Measurements from ENCODE around the gene ZNF865. TPM values are rescaled to one million over a fixed set of nuclear protein-coding genes. Genes with fewer than 3 reads are reported as not detected.

The ZNF865 gene
- total RNA-seq, 2 donors from 2014 or later, result 11.2 to 11.4 TPM

- DNase-seq (ENCODE audit: low spot score), result peak; percentile 91
- Histone ChIP-seq H3K4me1 (peaks cover 0 to 29% of the 10 kb centered on the region in 2 donors), H3K9me3 (no peaks in the 10 kb centered on the region), H3K27ac (no peak overlapping the region), H3K4me3 (peak overlapping the region; percentile 18 to 48), H3K36me3 (peaks cover 6% of the 10 kb centered on the region), H3K27me3 (no peaks in the 10 kb centered on the region)
- TF ChIP-seq, protein P1, sequence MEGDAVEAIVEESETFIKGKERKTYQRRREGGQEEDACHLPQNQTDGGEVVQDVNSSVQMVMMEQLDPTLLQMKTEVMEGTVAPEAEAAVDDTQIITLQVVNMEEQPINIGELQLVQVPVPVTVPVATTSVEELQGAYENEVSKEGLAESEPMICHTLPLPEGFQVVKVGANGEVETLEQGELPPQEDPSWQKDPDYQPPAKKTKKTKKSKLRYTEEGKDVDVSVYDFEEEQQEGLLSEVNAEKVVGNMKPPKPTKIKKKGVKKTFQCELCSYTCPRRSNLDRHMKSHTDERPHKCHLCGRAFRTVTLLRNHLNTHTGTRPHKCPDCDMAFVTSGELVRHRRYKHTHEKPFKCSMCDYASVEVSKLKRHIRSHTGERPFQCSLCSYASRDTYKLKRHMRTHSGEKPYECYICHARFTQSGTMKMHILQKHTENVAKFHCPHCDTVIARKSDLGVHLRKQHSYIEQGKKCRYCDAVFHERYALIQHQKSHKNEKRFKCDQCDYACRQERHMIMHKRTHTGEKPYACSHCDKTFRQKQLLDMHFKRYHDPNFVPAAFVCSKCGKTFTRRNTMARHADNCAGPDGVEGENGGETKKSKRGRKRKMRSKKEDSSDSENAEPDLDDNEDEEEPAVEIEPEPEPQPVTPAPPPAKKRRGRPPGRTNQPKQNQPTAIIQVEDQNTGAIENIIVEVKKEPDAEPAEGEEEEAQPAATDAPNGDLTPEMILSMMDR (IDR thresholded peaks at IDR 0.05), result no peak
Measured at GRCh38 chr19:55586976-55587668, 18.3 kb upstream of the ZNF865 start.

GRCh38 chr19:55588738-55589137 lies 16.7 kb upstream of the ZNF865 start:
- TF ChIP-seq, protein P1 (IDR thresholded peaks at IDR 0.05), result no peak
- no peaks in the 10 kb centered on the region for H3K27me3 ChIP-seq
- peaks cover 9% of the 10 kb centered on the region for H3K36me3 ChIP-seq
- H3K4me1 ChIP-seq, result peaks cover 0 to 29% of the 10 kb centered on the region in 2 donors
- no peaks in the 10 kb centered on the region for H3K9me3 ChIP-seq
- H3K4me3 ChIP-seq, result no peak overlapping the region
- H3K27ac ChIP-seq, result no peak overlapping the region
- no peak for DNase-seq (ENCODE audit: low spot score)

DNA sequence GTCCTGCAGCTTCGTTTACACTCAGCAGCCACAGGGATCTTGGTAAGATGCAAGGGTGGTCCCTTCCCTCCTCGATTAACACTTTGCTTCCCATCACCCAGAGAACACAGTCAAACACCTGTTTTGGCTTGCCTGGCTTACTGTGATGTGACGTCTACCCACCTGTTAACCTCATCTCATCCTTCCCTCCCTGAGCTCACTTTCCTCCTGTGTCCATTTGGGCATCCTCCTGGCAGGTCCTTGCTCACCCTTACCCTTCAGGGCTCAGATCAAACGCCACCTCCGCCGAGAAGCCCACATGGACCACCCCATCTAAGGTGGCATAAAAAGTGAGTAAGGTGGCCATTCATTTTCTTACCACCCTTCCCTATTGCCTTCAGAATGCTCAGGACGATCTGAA lies 15.3 kb upstream of the ZNF865 start:
- peaks cover 10% of the 10 kb centered on the region for H3K36me3 ChIP-seq
- DNase-seq (ENCODE audit: low spot score), result no peak

GRCh38 chr19:55590617-55591016 lies 14.8 kb upstream of the ZNF865 start:
- H3K9me3 ChIP-seq, result no peaks in the 10 kb centered on the region
- peaks cover 15% of the 10 kb centered on the region for H3K36me3 ChIP-seq
- no peaks in the 10 kb centered on the region for H3K27me3 ChIP-seq
- DNase-seq (ENCODE audit: low spot score), result no peak
- no peak overlapping the region for H3K27ac ChIP-seq
- peaks cover 0 to 26% of the 10 kb centered on the region in 2 donors for H3K4me1 ChIP-seq
- no peak overlapping the region for H3K4me3 ChIP-seq
- TF ChIP-seq, protein P1 (IDR thresholded peaks at IDR 0.05), result no peak

More for the DNA sequence above, 15.3 kb upstream of the ZNF865 start:
- Histone ChIP-seq H3K4me1 (peaks cover 0 to 29% of the 10 kb centered on the region in 2 donors), H3K27ac (no peak overlapping the region), H3K27me3 (no peaks in the 10 kb centered on the region), H3K9me3 (no peaks in the 10 kb centered on the region), H3K4me3 (no peak overlapping the region)
- TF ChIP-seq, protein P1 (IDR thresholded peaks at IDR 0.05), result no peak

GRCh38 chr19:55591555-55591954 lies 13.9 kb upstream of the ZNF865 start:
- Histone ChIP-seq H3K4me3 (no peak overlapping the region), H3K9me3 (no peaks in the 10 kb centered on the region), H3K27me3 (no peaks in the 10 kb centered on the region), H3K4me1 (peaks cover 0 to 16% of the 10 kb centered on the region in 2 donors), H3K36me3 (peaks cover 16% of the 10 kb centered on the region), H3K27ac (no peak overlapping the region)
- DNase-seq (ENCODE audit: low spot score), result no peak
- TF ChIP-seq, protein P1 (IDR thresholded peaks at IDR 0.05), result no peak
